HG02981 (cell line): ENCODE results near the gene PDE11A.
"Not testable (repeated sequence)": the region's sequence is repeated elsewhere in the genome, so short reads cannot be mapped to it uniquely, and the experiment has no call there.

Experiments
- ATAC-seq: cut with Tn5 transposase; IDR thresholded peaks from one replicate; pipeline ENCODE4 v1.9.1; 2021; ENCODE audit warnings: mild to moderate bottlenecking, moderate library complexity; ENCODE audit not compliant: unreplicated experiment

The PDE11A gene

DNA sequence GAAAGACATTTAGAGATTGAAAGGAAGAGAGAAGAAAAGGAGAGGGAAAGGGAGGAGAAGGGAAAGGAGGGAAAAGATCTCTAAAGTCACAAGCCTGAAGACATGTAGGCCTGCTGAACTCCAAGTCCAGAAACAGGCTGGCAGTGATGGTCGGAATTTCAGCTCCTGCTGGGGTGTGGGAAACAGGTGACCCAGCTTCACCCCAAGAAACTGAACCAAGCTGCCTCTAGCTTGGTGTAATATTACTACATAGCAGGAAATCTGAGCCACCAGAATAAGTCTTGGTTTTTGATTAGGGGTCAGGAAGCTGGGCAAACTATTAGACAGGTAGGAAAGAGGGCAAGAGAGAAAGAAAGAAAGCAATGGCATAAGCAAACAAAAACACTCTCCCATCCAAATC is 185.8 kb downstream of the PDE11A start:
- ATAC-seq: no peak

DNA sequence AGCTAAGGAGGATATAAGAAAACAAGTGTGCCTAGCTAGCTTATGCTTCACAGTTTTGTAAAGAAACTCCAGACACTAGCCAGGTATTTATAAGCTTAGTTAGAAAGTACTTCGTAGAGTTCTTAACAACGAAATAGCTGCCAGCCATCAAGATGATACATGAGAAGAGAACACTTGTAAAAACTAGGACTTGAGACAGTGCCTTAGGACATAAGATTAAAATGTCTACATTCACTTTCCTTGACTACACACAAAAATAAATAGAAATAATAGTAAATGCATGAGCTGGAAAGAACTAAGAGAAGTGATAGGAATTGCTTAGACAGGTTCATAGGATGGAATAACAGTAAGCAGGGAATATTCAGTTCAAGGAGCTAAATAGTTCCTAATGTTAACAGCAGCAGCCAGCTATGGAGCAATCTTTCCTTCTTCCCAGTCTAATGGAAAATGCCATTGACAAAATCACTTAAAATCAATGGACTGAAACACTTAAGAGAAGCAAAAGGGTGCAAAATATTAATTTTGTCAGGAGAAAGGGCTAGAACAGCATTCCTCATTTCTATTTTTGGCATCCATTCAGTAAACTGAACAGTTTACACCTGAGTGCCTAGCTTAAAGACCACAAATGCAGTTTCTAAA is 186.6 kb downstream of the PDE11A start:
- ATAC-seq: no peak

DNA sequence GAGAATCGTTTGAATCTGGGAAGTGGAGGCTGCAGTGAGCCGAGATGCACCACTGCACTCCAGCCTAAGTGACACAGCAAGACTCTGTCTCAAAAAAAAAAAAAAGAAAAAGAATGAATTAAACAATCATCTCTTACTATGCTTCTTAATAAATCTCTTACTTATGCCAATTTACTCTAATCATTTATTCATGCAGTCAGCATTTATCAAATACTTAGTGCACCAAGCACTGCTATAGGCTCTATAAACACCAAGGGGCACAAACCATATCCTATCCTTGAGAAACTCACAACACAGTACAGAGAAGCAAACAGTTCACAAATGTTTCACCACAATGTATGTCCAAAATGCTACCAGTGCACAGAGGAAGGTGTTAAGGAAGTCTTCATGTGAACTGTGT is 189.4 kb downstream of the PDE11A start:
- ATAC-seq: no peak

DNA sequence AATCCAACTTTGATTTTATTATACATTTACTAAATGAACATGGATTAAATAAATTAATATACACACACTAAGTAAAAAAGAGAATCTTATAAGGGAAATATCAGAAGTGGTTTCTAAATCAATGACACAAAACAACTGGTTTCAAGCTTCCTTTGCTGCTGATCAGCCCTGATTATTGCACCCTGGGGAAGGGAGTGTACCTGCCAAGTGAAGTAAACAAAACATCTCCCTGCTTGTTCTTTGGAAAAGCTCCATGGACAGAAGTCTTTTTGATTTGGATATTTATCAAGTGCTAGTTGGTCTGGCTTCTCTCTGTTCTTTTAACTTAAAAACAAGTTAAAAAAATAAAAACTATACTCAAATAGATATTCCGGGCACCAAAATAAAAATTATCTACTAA is 190.1 kb downstream of the PDE11A start:
- ATAC-seq: no peak

DNA sequence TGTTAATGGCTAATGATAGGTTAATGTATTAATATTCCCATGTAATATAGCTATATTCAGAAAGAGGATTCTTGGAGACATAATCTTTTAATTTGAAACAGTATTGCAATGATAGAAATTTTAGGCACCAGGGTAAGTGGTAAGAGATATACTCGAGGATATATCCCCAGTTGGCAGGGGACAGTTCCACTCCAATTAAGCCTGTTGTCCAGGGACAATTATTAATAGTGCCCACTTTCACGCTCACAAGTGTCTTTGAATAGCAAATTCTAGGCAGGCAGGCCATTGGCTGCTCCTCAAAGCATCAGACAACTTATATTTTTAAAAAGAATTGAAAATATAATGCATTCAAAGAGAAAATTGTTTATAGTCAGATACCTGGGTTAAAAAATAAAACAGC is 190.7 kb downstream of the PDE11A start:
- no peak for ATAC-seq

DNA sequence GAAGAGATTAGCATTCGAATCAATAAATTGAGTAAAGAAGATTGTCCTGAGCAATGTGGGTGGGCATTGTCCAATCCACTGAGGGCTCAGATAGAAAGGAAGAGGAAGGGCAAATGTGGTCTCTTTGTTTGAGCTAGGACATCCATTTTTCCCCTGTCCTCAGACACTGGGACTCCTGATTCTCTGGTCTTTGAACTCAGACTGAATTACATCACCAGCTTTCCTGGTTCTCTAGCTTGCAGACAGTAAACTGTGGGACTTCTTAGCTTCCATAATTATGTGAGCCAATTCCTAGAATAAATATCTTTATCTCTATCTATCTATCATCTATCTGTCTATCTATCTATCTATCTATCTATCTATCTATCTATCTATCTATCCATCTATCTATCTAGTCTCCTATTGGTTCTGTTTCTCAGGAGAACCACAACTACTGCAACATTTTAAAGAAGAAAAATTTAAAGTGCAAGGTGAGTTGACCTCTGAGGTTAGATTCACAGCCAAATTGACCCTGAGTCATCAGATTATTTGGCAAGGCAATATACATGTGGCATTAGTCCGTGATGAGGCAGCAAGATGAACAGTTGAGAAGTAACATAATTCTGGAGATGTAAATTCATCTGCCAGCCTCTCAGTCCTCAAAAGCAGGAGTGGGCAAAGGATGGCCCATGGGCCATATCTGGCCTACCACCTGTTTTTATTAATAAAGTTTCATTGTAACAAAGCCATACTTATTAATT is 191.4 kb downstream of the PDE11A start:
- no peak for ATAC-seq

DNA sequence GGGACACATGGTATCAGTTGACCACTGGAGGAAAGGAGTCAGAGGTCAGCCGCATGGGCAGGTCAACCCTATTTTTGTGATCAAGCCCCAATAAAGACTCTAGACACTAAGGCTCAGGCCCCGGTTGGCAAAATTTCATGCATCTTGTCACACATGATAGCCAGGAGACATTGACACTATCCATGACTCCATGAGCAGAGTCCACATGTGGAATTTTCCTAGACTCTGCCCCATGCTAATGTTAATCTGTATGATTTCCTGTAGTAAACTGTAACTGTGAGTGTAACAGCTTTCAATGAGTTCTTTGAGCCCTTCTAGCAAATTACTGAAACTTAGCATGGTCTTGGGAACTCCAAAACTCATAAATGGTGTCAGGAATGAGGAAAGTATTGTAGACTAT is 192.3 kb downstream of the PDE11A start:
- ATAC-seq: no peak

DNA sequence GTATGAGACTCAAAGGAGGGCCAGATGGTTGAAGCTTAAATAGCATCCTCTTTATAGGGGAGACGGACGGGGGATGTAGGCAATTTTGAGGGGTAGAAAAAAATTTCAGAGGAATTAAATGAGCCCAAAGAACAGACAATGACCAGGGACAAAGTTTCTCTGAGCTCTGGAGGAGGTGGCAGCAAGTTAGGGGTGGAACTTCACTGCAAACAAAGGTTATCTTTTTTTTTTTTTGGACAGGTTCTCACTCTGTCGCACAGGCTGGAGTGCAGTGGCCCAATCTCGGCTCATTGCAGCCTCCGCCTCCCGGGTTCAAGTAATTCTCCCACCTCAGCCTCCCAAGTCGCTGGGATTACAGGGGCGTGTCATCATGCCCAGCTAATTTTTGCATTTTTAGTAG is 195.6 kb downstream of the PDE11A start:
- no peak for ATAC-seq

DNA sequence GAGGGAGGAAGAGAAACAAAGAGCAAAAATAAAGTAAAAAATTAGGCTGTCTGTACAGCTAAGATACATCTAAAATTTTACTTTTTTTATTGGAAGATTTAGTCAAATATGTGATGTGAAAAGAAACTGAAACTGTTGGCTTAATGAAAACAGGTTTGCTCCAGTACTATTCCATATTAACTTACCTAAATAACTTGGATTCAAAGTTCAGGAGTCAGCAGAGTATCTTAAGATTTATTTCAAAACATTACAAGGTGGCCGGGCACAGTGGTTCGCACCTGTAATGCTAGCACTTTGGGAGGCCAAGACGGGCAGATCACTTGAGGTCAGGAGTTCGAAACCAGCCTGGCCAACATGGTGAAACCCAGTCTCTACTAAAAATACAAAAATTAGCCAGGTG is 197.9 kb downstream of the PDE11A start:
- ATAC-seq: no peak

DNA sequence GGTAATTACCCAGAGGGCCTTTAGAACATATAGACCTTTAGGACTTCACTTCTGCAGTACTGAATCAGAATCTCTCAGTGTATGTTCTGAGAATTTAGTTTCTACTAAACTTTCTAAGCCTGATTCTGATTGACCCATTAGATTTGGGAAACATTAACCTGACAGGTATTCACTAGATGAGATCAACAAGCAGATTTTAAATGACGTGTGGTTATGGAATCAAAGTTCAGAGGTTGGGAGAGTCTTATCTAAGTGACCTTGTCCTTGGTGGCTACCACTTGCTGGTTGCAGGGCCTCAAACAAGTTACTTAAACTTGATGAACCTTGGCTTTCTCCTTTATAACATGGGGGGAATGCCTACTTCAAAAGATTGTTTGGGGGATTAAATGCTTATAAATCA is 198.7 kb downstream of the PDE11A start:
- no peak for ATAC-seq

DNA sequence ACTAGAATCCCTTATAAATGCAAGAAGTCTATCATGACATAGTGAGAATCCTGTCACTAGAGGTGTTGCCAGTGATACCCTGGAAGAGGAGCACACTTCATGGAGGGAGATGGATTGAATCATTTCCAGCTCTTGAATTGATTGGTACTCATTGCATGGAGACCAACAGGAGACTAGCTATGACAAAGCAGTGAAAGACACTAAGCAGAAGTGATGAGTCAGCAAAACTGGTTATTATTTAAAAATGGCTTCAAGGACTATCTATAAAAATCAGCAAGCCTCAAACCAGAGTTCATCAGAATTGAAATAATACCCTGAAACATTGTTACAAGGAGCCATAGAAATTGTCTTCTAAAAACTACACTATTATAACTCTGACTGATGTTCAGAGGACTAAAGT is 200.3 kb downstream of the PDE11A start:
- ATAC-seq: no peak

DNA sequence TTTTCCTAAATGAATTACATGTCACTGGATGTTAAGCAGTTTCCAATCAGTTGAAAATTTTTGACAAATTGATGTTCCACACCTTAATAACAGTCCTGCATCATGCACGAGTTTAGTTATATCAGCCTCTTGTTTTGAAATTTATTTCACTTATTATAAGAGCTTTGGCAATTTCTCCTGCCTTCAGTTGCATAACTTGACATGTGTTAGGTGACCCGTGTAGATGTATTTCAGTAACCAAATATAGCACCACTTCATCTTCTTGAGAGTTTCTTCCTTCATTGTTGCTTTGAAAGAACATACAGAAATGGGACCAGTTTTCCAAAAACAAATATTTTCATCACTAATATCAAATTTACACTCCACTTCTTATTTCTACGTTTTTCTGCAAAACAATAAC is 202.7 kb downstream of the PDE11A start:
- ATAC-seq: no peak

DNA sequence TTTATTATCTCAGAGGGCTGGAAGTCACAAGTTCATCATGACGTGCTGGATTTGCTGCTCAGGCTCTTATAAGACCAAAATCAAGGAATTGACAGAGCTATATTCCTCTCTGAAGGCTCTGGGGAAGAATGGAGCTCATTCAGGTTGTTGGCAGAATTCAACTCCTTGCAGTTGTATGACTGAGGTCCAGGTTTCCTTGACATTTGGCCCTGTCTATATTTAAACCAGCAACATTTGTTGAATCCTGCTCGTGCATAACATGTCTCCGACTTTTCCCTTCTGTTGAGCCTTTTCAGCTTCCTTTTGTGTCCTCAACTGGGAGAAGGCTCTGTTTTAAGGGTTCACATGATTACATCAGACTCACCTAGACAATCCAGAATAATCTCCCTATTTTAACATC is 203.4 kb downstream of the PDE11A start:
- no peak for ATAC-seq

DNA sequence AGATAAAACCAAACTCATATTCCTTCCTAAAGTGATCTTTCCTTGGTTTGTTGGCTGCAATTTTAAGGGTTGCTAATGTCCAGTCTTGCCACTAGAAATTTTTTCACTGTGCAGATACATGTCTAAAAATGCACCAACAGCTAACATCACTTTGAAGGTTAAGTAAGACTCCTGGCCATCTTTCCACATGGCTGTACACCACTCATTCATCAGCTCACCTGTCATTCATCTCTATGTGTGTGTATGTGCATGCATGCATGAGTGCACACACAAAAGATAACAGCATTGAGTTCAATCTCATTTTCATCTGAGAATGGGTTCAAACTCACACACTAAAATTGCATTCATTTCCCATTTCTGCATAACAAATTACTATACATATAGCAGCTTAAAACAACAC is 203.8 kb downstream of the PDE11A start:
- ATAC-seq: no peak

DNA sequence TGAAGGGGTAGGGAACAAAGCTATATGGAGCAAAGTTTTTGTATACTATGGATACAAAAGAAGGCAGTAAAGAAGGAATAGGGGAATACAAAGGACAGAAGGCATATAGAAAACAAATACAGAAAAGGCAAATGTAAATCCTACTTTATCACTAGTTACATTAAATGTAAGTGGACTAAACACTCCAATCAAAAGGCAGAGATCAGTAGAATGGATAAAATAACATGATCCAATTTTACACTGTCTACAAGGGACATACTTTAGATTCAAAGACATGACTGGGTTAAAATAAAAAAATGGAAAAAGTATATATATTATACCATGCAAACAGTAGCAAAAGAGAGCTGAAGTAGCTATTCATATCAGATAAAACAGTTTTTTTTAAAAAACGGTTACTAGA is 215.0 kb downstream of the PDE11A start:
- no peak for ATAC-seq

DNA sequence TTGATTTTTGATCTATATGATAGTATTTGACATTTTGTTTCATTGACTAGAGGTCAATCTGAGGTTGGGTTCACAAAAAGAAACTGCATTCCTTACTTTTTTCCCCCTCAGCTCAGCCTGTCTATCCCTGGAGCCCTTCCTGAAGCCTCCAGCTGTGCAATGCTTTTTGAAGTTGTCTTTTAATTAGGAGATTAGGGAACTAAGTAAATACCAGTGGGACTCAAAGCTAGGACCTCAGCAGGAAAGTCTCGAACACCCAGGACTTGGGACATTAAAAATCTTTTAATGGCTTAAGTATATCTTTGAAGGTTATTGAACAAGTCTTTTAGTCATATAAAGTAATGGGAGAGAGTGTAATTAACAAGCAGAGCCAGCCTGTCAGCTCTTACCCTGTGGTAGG is 220.2 kb downstream of the PDE11A start:
- no peak for ATAC-seq

DNA sequence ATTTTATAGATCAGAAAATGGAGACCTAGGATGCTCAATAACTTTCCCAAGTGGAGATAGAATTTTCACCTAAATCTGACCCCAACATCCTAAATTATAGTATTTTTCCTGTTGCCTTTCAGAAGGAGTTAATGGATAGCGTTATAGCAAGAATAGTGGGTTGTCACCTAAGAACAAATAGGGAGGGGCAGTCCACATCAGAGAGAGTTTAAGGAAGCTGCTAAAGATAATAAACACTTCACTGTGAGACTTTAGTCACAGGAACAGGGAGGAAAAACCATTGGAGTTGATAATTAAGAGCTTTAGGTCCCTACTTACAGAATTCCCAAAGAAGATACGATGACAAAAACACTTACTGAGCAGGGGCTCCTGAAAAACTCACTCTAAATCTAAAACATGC is 229.4 kb downstream of the PDE11A start:
- ATAC-seq: no peak

DNA sequence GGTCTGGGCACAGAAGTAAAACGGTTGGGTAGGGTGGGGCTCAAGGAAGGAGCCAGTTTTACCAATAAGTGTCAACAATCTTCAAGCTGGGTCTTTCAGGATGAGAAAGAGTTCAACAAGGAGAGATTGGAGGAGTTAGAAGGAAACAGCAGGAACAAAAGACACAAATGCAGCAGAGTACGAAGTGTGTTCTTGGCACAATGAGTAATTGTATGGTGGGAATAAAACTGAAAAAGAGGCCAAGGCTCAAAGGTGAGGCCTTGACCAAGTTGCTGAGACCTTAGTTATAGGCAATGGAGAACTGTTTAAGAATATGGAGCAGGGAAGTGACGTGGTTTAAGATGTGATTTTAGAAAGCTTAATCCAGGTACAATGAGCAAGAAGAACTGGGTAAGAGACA is 230.3 kb downstream of the PDE11A start:
- ATAC-seq: no peak

DNA sequence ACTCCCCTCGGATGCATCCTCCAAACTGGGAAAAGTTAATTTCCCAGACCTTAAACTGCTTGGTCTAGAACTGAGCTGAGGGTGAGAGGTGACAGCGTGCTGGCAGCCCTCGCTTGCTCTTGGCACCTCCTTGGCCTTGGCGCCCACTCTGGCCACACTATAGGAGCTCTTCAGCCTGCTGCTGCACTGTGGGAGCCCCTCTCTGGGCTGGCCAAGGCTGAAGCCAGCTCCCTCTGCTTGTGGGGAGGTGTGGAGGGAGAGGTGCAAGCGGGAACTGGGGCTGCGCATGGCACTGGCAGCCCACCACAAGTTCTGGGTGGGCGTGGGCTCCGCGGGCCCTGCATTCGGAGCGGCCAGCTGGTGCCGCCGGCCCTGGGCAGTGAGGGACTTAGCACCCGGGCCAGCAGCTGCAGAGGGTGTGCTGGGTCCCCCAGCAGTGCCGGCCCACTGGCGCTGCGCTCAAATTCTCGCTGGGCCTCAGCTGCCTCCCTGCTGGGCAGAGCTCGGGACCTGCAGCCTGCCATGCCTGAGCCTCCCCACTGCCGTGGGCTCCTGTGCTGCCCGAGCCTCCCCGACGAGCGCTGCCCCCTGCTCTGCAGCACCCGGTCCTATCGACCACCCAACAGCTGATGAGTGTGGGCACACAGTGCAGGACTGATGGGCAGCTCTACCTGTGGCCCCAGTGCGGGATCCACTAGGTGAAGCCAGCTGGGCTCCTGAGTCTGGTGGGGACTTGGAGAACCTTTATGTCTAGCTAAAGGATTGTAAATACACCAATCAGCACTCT is 237.0 kb downstream of the PDE11A start:
- not testable (repeated sequence) for ATAC-seq

DNA sequence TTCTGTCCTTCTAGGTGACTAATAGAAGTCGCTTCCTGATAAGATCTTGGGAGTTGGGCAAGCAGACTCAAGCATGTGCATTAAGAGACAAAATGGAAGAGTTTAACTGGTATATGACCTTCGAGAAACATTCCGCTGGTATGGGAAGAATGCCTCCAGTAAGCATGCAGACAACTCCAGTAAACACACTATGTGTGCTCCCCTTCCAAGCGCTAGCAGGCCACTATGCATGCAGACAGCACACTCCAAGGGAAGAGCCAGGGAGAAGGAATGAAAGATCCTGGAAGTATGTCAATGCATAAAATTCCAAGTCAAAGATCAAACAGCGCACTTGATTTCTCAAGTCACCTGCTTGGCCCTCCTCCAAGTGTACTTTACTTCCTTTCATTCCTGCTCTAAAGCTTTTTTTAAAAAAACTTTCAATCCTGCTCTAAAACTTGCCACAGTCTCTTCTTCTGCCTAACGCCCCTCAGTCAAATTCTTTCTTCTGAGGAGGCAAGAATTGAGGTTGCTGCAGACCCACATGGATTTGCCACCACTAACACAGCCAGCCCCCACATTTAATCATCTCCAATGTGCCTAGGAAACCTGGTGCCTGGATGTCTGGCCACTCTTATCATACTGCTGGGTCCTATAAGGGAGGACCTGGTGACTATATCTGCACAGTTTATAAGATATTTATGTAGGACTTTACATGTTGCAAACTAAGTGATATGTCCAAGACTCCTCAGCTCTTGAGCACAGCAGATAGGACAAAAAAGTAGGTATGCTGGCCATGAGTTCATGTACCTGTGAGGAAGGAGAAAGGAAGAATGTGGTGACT is 239.8 kb downstream of the PDE11A start:
- no peak for ATAC-seq

DNA sequence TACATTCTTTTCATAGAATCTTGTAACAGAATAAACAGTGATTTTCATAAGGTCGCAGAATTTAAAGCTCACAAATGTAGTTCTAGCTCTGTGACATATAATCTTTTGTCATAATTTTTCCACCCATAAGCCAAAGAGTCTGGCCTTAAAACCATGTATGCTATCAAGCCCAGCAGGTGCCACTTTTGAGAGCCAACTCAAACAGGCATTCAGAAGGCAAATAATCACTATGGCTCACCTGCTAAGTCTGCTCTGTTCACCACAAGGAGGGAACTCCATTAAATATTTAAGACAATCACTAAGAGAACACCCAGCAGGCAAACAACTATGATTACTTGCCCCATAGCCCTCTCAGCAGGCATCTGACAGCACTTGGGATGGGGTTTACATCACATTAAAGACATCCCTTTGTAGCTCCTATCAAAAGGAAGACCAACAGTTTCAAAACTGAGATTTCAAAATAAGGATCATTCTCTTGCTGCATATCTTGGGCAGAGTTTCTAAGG is 241.6 kb downstream of the PDE11A start:
- ATAC-seq: no peak
